Keratinocyte (primary cell): Measurements from ENCODE around the gene MRPS27. TPM values are rescaled to one million over a fixed set of nuclear protein-coding genes. Genes with fewer than 3 reads are reported as not detected.

ENCODE experiments used
- DNase-seq: peaks from one replicate; pipeline ENCODE4 v3.0.0-alpha.2; 2011; ENCODE audit warnings: low read depth, missing footprints, low spot score
- FAIRE-seq: peaks from 2 replicates; lab custom pipeline; 2011; peaks lifted over from hg19 to GRCh38; lab: Jason Lieb, UNC
- H2AFZ ChIP-seq: 2 replicates; pipeline ENCODE4 v1.6.0; 2012; ENCODE audit warnings: low read length, control low read depth, inconsistent platforms; ENCODE audit not compliant: control insufficient read depth
- H3K27ac ChIP-seq: 2 replicates; pipeline ENCODE4 v1.5.1; 2011; ENCODE audit warnings: low read length; ENCODE audit not compliant: control insufficient read depth, insufficient read depth
- H3K27me3 ChIP-seq: 3 replicates; pipeline ENCODE4 v1.6.0; 2011; ENCODE audit warnings: low read length; ENCODE audit not compliant: control insufficient read depth, insufficient read depth; ENCODE audit errors: extremely low read depth
- H3K36me3 ChIP-seq, 2 experiments: 2 replicates in 1 of 2; 3 replicates in 1 of 2; pipeline ENCODE4 v1.5.1; 2011; ENCODE audit warnings: low read length in 2 of 2, mild to moderate bottlenecking in 1 of 2; ENCODE audit not compliant: control insufficient read depth in 2 of 2, insufficient read depth in 2 of 2; ENCODE audit errors: extremely low read depth in 1 of 2
- H3K4me1 ChIP-seq: 3 replicates; pipeline ENCODE4 v1.5.1; 2011; ENCODE audit warnings: low read length; ENCODE audit not compliant: control insufficient read depth, insufficient read depth; ENCODE audit errors: extremely low read depth
- H3K4me2 ChIP-seq: 3 replicates; pipeline ENCODE4 v1.6.0; 2011; ENCODE audit warnings: low read depth, low read length; ENCODE audit not compliant: control insufficient read depth, insufficient read depth; ENCODE audit errors: extremely low read depth
- H3K4me3 ChIP-seq, 3 experiments: fragments of 200-600 bp in 1 of 3; sonication (generic) in 1 of 3; 2 replicates in 2 of 3; 3 replicates in 1 of 3; pipeline ENCODE4 v1.5.1; 2011 to 2016; ENCODE audit warnings: low read length in 3 of 3, mild to moderate bottlenecking in 3 of 3, control low read depth in 2 of 3, inconsistent platforms in 1 of 3, low read depth in 1 of 3, mixed read lengths in 1 of 3, mixed run types in 1 of 3, moderate library complexity in 1 of 3; ENCODE audit not compliant: control insufficient read depth in 2 of 3, insufficient read depth in 2 of 3; ENCODE audit errors: extremely low read depth in 1 of 3
- H3K79me2 ChIP-seq: 2 replicates; pipeline ENCODE4 v1.6.0; 2012; ENCODE audit warnings: low read length; ENCODE audit not compliant: control insufficient read depth, insufficient read depth
- H3K9ac ChIP-seq: 3 replicates; pipeline ENCODE4 v1.6.0; 2011; ENCODE audit warnings: low read length; ENCODE audit not compliant: control insufficient read depth, insufficient read depth; ENCODE audit errors: extremely low read depth
- H3K9me1 ChIP-seq: 3 replicates; pipeline ENCODE4 v1.6.0; 2011; ENCODE audit warnings: low read length; ENCODE audit not compliant: control insufficient read depth, insufficient read depth; ENCODE audit errors: extremely low read depth
- H3K9me3 ChIP-seq: 2 replicates; pipeline ENCODE4 v1.5.1; 2012; ENCODE audit warnings: low read depth, low read length; ENCODE audit not compliant: control insufficient read depth
- H4K20me1 ChIP-seq: 3 replicates; pipeline ENCODE4 v1.6.0; 2011; ENCODE audit warnings: low read length; ENCODE audit not compliant: control insufficient read depth, insufficient read depth; ENCODE audit errors: extremely low read depth
- CTCF ChIP-seq, 3 experiments: IDR thresholded peaks in 1 of 3; conservative IDR thresholded peaks in 1 of 3; optimal IDR thresholded peaks in 1 of 3; 2 replicates in 2 of 3; 3 replicates in 1 of 3; pipeline versions ENCODE3 to v1.5.1; 2011; ENCODE audit warnings: low read length in 3 of 3, mild to moderate bottlenecking in 3 of 3, moderate library complexity in 2 of 3, control low read depth in 1 of 3, inconsistent platforms in 1 of 3; ENCODE audit not compliant: insufficient read depth in 2 of 3; ENCODE audit errors: extremely low read depth in 1 of 3
- EZH2 ChIP-seq: IDR thresholded peaks from one replicate; pipeline ENCODE4 v1.6.1; 2012; ENCODE audit warnings: inconsistent platforms, mild to moderate bottlenecking, low read length, moderate library complexity
- dilution Hi-C: fragments of 300-500 bp; cut with MboI; formaldehyde crosslinking; loops from one replicate; pipeline ENCODE4 v1.7.0; 2020; ENCODE audit warnings: low sequenced_read_pairs; ENCODE audit not compliant: extremely low pct_ligation_motif_present
- polyA plus RNA-seq, 5 experiments: library from polyadenylated mRNA; depleted of rRNA in 3 of 5; stranded (reverse) in 3 of 5; stranded (forward) in 1 of 5; unstranded in 1 of 5; fragments of >200 nt; gene quantifications; 1 replicate in 1 of 5; 2 replicates in 3 of 5; 3 replicates in 1 of 5; pipeline versions ENCODE4 v1.2.1 to v1.2.3, GENCODE V29; 2011 to 2012; ENCODE audit warnings: missing spikeins in 2 of 5, low read depth in 1 of 5, low replicate concordance in 1 of 5

Gene MRPS27
- polyA plus RNA-seq, 1 donor (not counting 4 experiments of a cell fraction or from before 2014, with no cell fraction given) = 98.7 TPM

GRCh38 chr5:72281764-72282499 lies 38.1 kb downstream of the MRPS27 start:
- Histone ChIP-seq H3K27me3 (no peaks in the 10 kb centered on the region), H3K9me1 (no peaks in the 10 kb centered on the region), H3K4me3 (no peak overlapping the region), H4K20me1 (no peaks in the 10 kb centered on the region), H3K9me3 (no peaks in the 10 kb centered on the region), H3K9ac (peak overlapping the region; percentile 13), H2AFZ (no peak overlapping the region), H3K4me2 (peak overlapping the region; percentile 31), H3K79me2 (peaks cover 4% of the 10 kb centered on the region), H3K36me3 (peaks cover 0 to 3% of the 10 kb centered on the region in 2 experiments), H3K4me1 (peaks cover 7% of the 10 kb centered on the region), H3K27ac (peak overlapping the region; percentile 76)
- no peak for FAIRE-seq
- dilution Hi-C loops = no loop called here
- DNase-seq = no peak
- TF ChIP-seq CTCF (optimal IDR thresholded peaks at IDR 0.05 in 1 of 3, IDR thresholded peaks at IDR 0.05 in 1 of 3, conservative IDR thresholded peaks at IDR 0.05 in 1 of 3; ENCODE audit: extremely low read depth in 1 of 3, insufficient read depth in 2 of 3, low read length in 3 of 3) (no peak), EZH2 (no peak)

- Histone ChIP-seq H3K9me1 (no peaks in the 10 kb centered on the region), H2AFZ (no peak overlapping the region), H3K36me3 (peaks cover 0 to 3% of the 10 kb centered on the region in 2 experiments), H4K20me1 (no peaks in the 10 kb centered on the region), H3K4me2 (no peak overlapping the region), H3K9me3 (no peaks in the 10 kb centered on the region), H3K4me1 (peaks cover 7% of the 10 kb centered on the region), H3K27ac (peak overlapping the region; percentile 76), H3K79me2 (peaks cover 5% of the 10 kb centered on the region), H3K27me3 (no peaks in the 10 kb centered on the region), H3K4me3 (no peak overlapping the region), H3K9ac (peak overlapping the region; percentile 13)
- dilution Hi-C loops = no loop called here
- peak; percentile 48 for FAIRE-seq
- TF ChIP-seq CTCF (optimal IDR thresholded peaks at IDR 0.05 in 1 of 3, IDR thresholded peaks at IDR 0.05 in 1 of 3, conservative IDR thresholded peaks at IDR 0.05 in 1 of 3; ENCODE audit: extremely low read depth in 1 of 3, insufficient read depth in 2 of 3, low read length in 3 of 3) = no peak
- no peak for TF ChIP-seq EZH2
- DNase-seq = no peak
Observed at GRCh38 chr5:72281430-72281763, 38.6 kb downstream of the MRPS27 start.
